HG03378 (cell line): ENCODE data around the gene SH3BP2.

Source experiments
- ATAC-seq: cut with Tn5 transposase; IDR thresholded peaks from one replicate; pipeline ENCODE4 v1.9.1; 2021; ENCODE audit warnings: mild to moderate bottlenecking, moderate library complexity; ENCODE audit not compliant: unreplicated experiment

Gene SH3BP2

GRCh38 chr4:2869659-2870058 is 76.8 kb downstream of the SH3BP2 start:
- no peak for ATAC-seq

GRCh38 chr4:2870082-2870481 is 77.2 kb downstream of the SH3BP2 start:
- no peak for ATAC-seq

GRCh38 chr4:2871466-2871865 is 78.6 kb downstream of the SH3BP2 start:
- no peak for ATAC-seq

GRCh38 chr4:2871911-2872310 is 79.0 kb downstream of the SH3BP2 start:
- no peak for ATAC-seq

GRCh38 chr4:2873329-2873728 is 80.4 kb downstream of the SH3BP2 start:
- ATAC-seq = no peak

- no peak for ATAC-seq
Observed at GRCh38 chr4:2874861-2875260, 82.0 kb downstream of the SH3BP2 start.

GRCh38 chr4:2875556-2875955 is 82.7 kb downstream of the SH3BP2 start:
- ATAC-seq = no peak

GRCh38 chr4:2878346-2878745 is 85.5 kb downstream of the SH3BP2 start:
- ATAC-seq = no peak

- ATAC-seq = no peak
Observed at GRCh38 chr4:2879026-2879425, 86.1 kb downstream of the SH3BP2 start.

GRCh38 chr4:2881431-2881830 is 88.5 kb downstream of the SH3BP2 start:
- ATAC-seq = no peak

GRCh38 chr4:2882341-2882740 is 89.5 kb downstream of the SH3BP2 start:
- ATAC-seq = no peak

- ATAC-seq = no peak
Observed at GRCh38 chr4:2886161-2886560, 93.3 kb downstream of the SH3BP2 start.

- no peak for ATAC-seq
Observed at GRCh38 chr4:2886622-2887021, 93.7 kb downstream of the SH3BP2 start.

- ATAC-seq = no peak
Observed at GRCh38 chr4:2887343-2887742, 94.5 kb downstream of the SH3BP2 start.

- no peak for ATAC-seq
Observed at GRCh38 chr4:2888886-2889285, 96.0 kb downstream of the SH3BP2 start.
